BE2C (cell line): ENCODE data around the gene PROC.

Experiments used
- DNase-seq: peaks from one replicate; pipeline ENCODE4 v3.0.0-alpha.2; 2020
- H3K27me3 ChIP-seq: fragments of 250-450 bp; sonication (Bioruptor Pico); 2 replicates; pipeline ENCODE4 v1.5.1; 2020; ENCODE audit warnings: mild to moderate bottlenecking
- H3K36me3 ChIP-seq: fragments of 250-450 bp; sonication (Bioruptor Pico); 2 replicates; pipeline ENCODE4 v1.5.1; 2020; ENCODE audit warnings: mild to moderate bottlenecking
- H3K4me1 ChIP-seq: fragments of 250-450 bp; sonication (Bioruptor Pico); 2 replicates; pipeline ENCODE4 v1.5.1; 2020
- H3K4me3 ChIP-seq: 2 replicates; pipeline ENCODE4 v1.5.1; 2011; ENCODE audit warnings: low read depth, low read length
- H3K9me3 ChIP-seq: fragments of 250-450 bp; sonication (Bioruptor Pico); 2 replicates; pipeline ENCODE4 v1.5.1; 2020
- CTCF ChIP-seq: IDR thresholded peaks from 2 replicates; pipeline ENCODE4 v1.5.1; 2012; ENCODE audit warnings: mild to moderate bottlenecking, low read depth, low read length

The PROC gene

DNA sequence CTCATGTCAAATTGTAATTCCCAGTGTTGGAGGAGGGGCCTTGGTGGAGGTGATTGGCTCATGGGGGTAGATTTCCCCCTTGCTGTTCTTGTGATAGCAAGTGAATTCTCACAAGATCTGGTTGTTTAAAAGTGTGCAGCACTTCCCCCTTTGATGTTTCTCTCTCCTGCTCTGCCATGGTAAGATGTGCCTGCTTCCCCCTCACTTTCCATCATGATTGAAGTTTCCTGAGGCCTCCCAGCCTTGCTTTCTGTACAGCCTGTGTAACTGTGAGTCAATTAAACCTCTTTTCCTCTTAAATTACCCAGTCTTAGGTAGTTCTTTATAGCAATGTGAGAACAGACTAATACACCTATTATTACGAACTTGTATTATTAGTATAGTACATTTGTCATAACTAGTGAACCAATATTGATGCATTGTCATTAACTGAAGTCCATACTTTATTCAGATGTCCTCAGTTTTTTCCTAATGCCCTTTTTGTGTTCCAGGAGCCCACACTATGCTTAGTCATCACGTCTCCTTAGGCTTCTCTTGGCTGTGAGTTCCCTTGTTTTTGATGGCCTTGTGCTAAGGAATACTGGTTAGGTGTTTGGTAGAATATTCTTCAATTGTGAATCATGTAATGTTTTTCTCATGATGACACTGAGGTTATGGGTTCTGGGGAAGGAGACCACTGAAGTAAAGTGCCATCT, 25.9 kb upstream of the PROC start:
- no peaks in the 10 kb centered on the region for H3K9me3 ChIP-seq
- TF ChIP-seq CTCF, result no peak
- no peaks in the 10 kb centered on the region; the same call in 1 of the 2 replicates for H3K4me1 ChIP-seq
- no peaks in the 10 kb centered on the region for H3K36me3 ChIP-seq
- H3K4me3 ChIP-seq, result no peak overlapping the region
- no peak for DNase-seq
- H3K27me3 ChIP-seq, result no peaks in the 10 kb centered on the region

DNA sequence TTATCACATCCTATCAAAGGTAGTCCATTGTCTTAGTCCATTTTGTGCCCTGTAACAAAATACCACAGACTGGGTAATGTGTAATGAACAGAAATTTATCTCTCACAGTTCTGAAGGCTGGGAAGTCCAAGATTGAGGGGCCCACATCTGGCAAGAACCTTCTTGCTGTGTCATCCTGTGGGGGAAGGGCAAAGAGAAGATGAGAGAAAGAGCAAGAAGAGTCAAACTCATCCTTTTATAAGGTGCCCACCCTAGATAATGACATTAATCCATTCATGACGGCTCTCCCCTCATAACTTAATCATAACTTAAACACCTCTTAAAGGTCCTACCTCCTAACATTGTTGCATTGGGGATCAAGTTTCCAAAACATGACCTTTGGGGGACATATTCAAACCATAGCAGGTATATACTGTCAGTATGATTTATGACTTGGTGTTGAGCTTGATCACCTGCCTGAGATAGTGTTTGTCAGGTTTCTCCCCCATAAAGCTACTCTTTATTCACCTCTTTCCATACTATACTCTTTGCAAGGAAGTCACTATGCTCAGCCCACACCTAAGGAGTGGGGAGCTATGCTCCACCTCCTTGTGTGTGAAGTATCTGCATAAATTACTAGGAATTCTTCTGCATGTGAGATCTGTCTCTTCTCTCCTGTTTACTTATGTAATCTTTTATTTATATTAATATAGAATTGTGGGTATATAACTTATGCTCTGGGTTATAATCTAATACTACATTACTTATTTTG, 25.2 kb upstream of the PROC start:
- no peaks in the 10 kb centered on the region for H3K36me3 ChIP-seq
- H3K4me3 ChIP-seq, result no peak overlapping the region
- H3K9me3 ChIP-seq, result no peaks in the 10 kb centered on the region
- H3K4me1 ChIP-seq, result no peaks in the 10 kb centered on the region; the same call in 1 of the 2 replicates
- TF ChIP-seq CTCF, result no peak
- no peak for DNase-seq
- H3K27me3 ChIP-seq, result no peaks in the 10 kb centered on the region

GRCh38 chr2:127394492-127394891, 23.7 kb upstream of the PROC start:
- H3K27me3 ChIP-seq, result no peaks in the 10 kb centered on the region
- no peaks in the 10 kb centered on the region for H3K36me3 ChIP-seq
- H3K4me1 ChIP-seq, result no peaks in the 10 kb centered on the region
- DNase-seq, result no peak
- H3K9me3 ChIP-seq, result no peaks in the 10 kb centered on the region
- no peak for TF ChIP-seq CTCF
- no peak overlapping the region for H3K4me3 ChIP-seq

- Histone ChIP-seq H3K9me3 (no peaks in the 10 kb centered on the region), H3K27me3 (no peaks in the 10 kb centered on the region), H3K4me1 (no peaks in the 10 kb centered on the region), H3K4me3 (no peak overlapping the region), H3K36me3 (no peaks in the 10 kb centered on the region)
- no peak for DNase-seq
- no peak for TF ChIP-seq CTCF
Observed at GRCh38 chr2:127397568-127398238, 20.5 kb upstream of the PROC start.

DNA sequence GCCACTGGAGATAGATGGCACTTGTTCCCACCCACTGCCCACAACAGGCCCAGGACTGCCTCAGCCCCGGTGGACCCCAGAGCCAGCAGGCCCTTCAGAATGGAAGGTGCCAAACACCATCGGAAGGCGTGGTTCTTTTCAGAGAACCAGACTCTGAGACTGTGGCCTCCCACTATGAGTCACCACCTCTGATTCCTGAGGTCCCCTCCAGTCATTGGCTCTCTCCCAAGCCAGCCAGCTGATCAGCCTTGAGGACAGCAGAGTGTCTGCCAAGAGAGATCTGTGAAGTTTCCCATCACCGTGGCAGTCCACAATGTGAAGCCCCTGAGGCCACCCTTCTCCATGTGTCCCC, 20.0 kb upstream of the PROC start:
- no peak for TF ChIP-seq CTCF
- peak; percentile 86 for DNase-seq
- no peaks in the 10 kb centered on the region for H3K9me3 ChIP-seq
- H3K4me3 ChIP-seq, result no peak overlapping the region
- no peaks in the 10 kb centered on the region for H3K27me3 ChIP-seq
- H3K4me1 ChIP-seq, result no peaks in the 10 kb centered on the region
- no peaks in the 10 kb centered on the region for H3K36me3 ChIP-seq

- Histone ChIP-seq H3K36me3 (no peaks in the 10 kb centered on the region), H3K4me1 (no peaks in the 10 kb centered on the region), H3K27me3 (no peaks in the 10 kb centered on the region), H3K4me3 (no peak overlapping the region), H3K9me3 (no peaks in the 10 kb centered on the region)
- DNase-seq, result no peak
- TF ChIP-seq CTCF, result no peak
Observed at GRCh38 chr2:127400533-127400896, 17.7 kb upstream of the PROC start.
